Endodermal cell (in vitro differentiated cells): ENCODE results near the gene INCENP. TPM values are rescaled to one million over a fixed set of nuclear protein-coding genes. Genes with fewer than 3 reads are reported as not detected.

Source experiments
- DNase-seq: peaks from one replicate; pipeline ENCODE4 v3.0.0-alpha.2; 2017
- H3K27ac ChIP-seq: 2 replicates; pipeline ENCODE4 v1.5.1; 2013; ENCODE audit warnings: mild to moderate bottlenecking, low read depth, low read length, moderate library complexity
- H3K27me3 ChIP-seq: 2 replicates; pipeline ENCODE4 v1.6.1; 2013; ENCODE audit warnings: mild to moderate bottlenecking, low read length, moderate library complexity; ENCODE audit not compliant: insufficient read depth, control insufficient read depth, poor library complexity, severe bottlenecking
- H3K36me3 ChIP-seq: 2 replicates; pipeline ENCODE4 v1.7.0; 2013; ENCODE audit warnings: mild to moderate bottlenecking, low read length, moderate library complexity; ENCODE audit not compliant: control insufficient read depth, insufficient read depth
- H3K4me1 ChIP-seq: one replicate; pipeline ENCODE4 v1.7.0; 2013; ENCODE audit warnings: low read length; ENCODE audit not compliant: control insufficient read depth, insufficient read depth
- H3K4me3 ChIP-seq: 2 replicates; pipeline ENCODE4 v1.5.1; 2013; ENCODE audit warnings: mild to moderate bottlenecking, low read length, moderate library complexity
- H3K9ac ChIP-seq: 2 replicates; pipeline ENCODE4 v1.6.1; 2013; ENCODE audit warnings: mild to moderate bottlenecking, low read length, moderate library complexity; ENCODE audit not compliant: poor library complexity, severe bottlenecking; ENCODE audit errors: extremely low read depth
- H3K9me3 ChIP-seq: 2 replicates; pipeline ENCODE4 v1.6.1; 2013; ENCODE audit warnings: mild to moderate bottlenecking, low read length, moderate library complexity; ENCODE audit not compliant: control insufficient read depth
- H3K27ac Mint-ChIP-seq: 2 replicates; pipeline ENCODE4 v1.8.0; 2020; ENCODE audit warnings: mixed read lengths
- H3K27me3 Mint-ChIP-seq: 2 replicates; pipeline ENCODE4 v1.8.0; 2021; ENCODE audit warnings: mild to moderate bottlenecking, mixed read lengths; ENCODE audit not compliant: insufficient read depth
- H3K36me3 Mint-ChIP-seq: 2 replicates; pipeline ENCODE4 v1.8.0; 2020; ENCODE audit warnings: low read depth, mixed read lengths
- H3K4me1 Mint-ChIP-seq: 2 replicates; pipeline ENCODE4 v1.8.0; 2020; ENCODE audit warnings: mixed read lengths
- H3K4me3 Mint-ChIP-seq: 2 replicates; pipeline ENCODE4 v1.8.0; 2020; ENCODE audit warnings: mild to moderate bottlenecking, moderate library complexity, mixed read lengths
- H3K9me3 Mint-ChIP-seq: 2 replicates; pipeline ENCODE4 v1.8.0; 2020; ENCODE audit warnings: mild to moderate bottlenecking, mixed read lengths
- CTCF ChIP-seq: fragments of 200-600 bp; sonication (generic); conservative IDR thresholded peaks from 2 replicates; pipeline ENCODE4 v1.5.0; 2021; ENCODE audit warnings: antibody characterized with exemption, mild to moderate bottlenecking
- WGBS, 2 experiments: methylation state at CpG; one replicate each; pipeline versions ENCODE4 v1.1.5 to v1.1.7; 2013; ENCODE audit warnings: missing lambda C conversion rate in 2 of 2, mixed read lengths in 1 of 2; ENCODE audit not compliant: insufficient coverage in 1 of 2, insufficient read length in 1 of 2; 5-methylcytosine and 5-hydroxymethylcytosine counted together
- total RNA-seq, 2 donors: library from RNA; stranded (reverse); fragmentation: NEBNext Ultra II Directional in 1 of 2; extraction: Animal tissue kit (Norgen Biotek cat#: 25700) in 1 of 2; gene quantifications; 2 replicates in 1 of 2; 3 replicates in 1 of 2; pipeline ENCODE4 v1.2.1, GENCODE V29; 2021

The INCENP gene
- total RNA-seq, 2 donors from 2014 or later: 58.1 to 115 TPM

GRCh38 chr11:62201376-62201775, 77.6 kb downstream of the INCENP start:
- Histone ChIP-seq H3K4me3 (no peak overlapping the region), H3K9ac (no peak overlapping the region), H3K27ac (no peak overlapping the region), H3K4me1 (no peaks in the 10 kb centered on the region), H3K9me3 (no peaks in the 10 kb centered on the region), H3K36me3 (no peaks in the 10 kb centered on the region), H3K27me3 (no peaks in the 10 kb centered on the region)
- Mint-ChIP-seq H3K27ac (no peak overlapping the region), H3K4me3 (no peak overlapping the region), H3K4me1 (no peaks in the 10 kb centered on the region), H3K9me3 (no peaks in the 10 kb centered on the region), H3K36me3 (no peaks in the 10 kb centered on the region), H3K27me3 (no peaks in the 10 kb centered on the region)
- DNase-seq: no peak
- no peak for TF ChIP-seq CTCF
- 84 to 90% methylated on average over 2 of the region's 2 CpGs for WGBS, 2 experiments

Other genes with a start within 250 kb of the INCENP start
- gene FADS3, start 232.5 kb upstream of the INCENP start, total RNA-seq: 10 to 100 TPM; 24.8 to 28.4 TPM
- 10 to 100 TPM in 1 of 2 donors, 1 to 10 TPM in 1; 9.7 to 14.9 TPM for gene RAB3IL1, start 206.4 kb upstream of the INCENP start, total RNA-seq
- gene BEST1, start 173.7 kb upstream of the INCENP start, total RNA-seq: under 1 TPM; 0.26 to 0.40 TPM
- gene FTH1, start 156.4 kb upstream of the INCENP start, total RNA-seq: 1,000 to 10,000 TPM; 2,226 to 2,809 TPM
- gene SCGB1D1, start 66.2 kb downstream of the INCENP start, total RNA-seq: not detected
- gene SCGB2A1, start 84.7 kb downstream of the INCENP start, total RNA-seq: not detected
- not detected for gene SCGB1D2, start 118.2 kb downstream of the INCENP start, total RNA-seq
- not detected for gene SCGB2A2, start 146.1 kb downstream of the INCENP start, total RNA-seq
- gene SCGB1D4, start 175.1 kb downstream of the INCENP start, total RNA-seq: not detected
- gene ASRGL1, start 213.4 kb downstream of the INCENP start, total RNA-seq: 10 to 100 TPM; 39.8 to 61.8 TPM